Smooth muscle cell (in vitro differentiated cells): Measurements from ENCODE around the gene NAA10. TPM values are rescaled to one million over a fixed set of nuclear protein-coding genes. Genes with fewer than 3 reads are reported as not detected.

Source experiments
- DNase-seq: peaks from one replicate; lab custom pipeline; 2025; ENCODE audit not compliant: unreplicated experiment; lab: John Stamatoyannopoulos, UW
- H2AFZ ChIP-seq: fragments of 200-600 bp; sonication (generic); 2 replicates; pipeline ENCODE4 v1.6.0; 2016; ENCODE audit warnings: antibody characterized with exemption, low read depth, mild to moderate bottlenecking
- H3F3A ChIP-seq: fragments of 200-600 bp; sonication (generic); 2 replicates; pipeline ENCODE4 v1.6.0; 2017; ENCODE audit warnings: antibody characterized with exemption, low read depth
- H3K27ac ChIP-seq: fragments of 200-600 bp; sonication (generic); 2 replicates; pipeline ENCODE4 v1.5.1; 2016; ENCODE audit warnings: low read depth, mild to moderate bottlenecking
- H3K27me3 ChIP-seq: fragments of 200-600 bp; sonication (generic); 2 replicates; pipeline ENCODE4 v1.6.1; 2016; ENCODE audit warnings: low read depth, mild to moderate bottlenecking
- H3K36me3 ChIP-seq: fragments of 200-600 bp; sonication (generic); 2 replicates; pipeline ENCODE4 v1.5.1; 2016; ENCODE audit warnings: low read depth
- H3K4me1 ChIP-seq: fragments of 200-600 bp; sonication (generic); 2 replicates; pipeline ENCODE4 v1.5.1; 2016; ENCODE audit warnings: low read depth
- H3K4me2 ChIP-seq: fragments of 200-600 bp; sonication (generic); 2 replicates; pipeline ENCODE4 v1.6.0; 2016; ENCODE audit warnings: mild to moderate bottlenecking
- H3K4me3 ChIP-seq: fragments of 200-600 bp; sonication (generic); 2 replicates; pipeline ENCODE4 v1.5.1; 2016; ENCODE audit warnings: mild to moderate bottlenecking
- H3K79me2 ChIP-seq: fragments of 200-600 bp; sonication (generic); 2 replicates; pipeline ENCODE4 v1.6.0; 2016; ENCODE audit warnings: low read depth, mild to moderate bottlenecking
- H3K9ac ChIP-seq: fragments of 200-600 bp; sonication (generic); 2 replicates; pipeline ENCODE4 v1.6.0; 2016; ENCODE audit warnings: low read depth
- H3K9me3 ChIP-seq: fragments of 200-600 bp; sonication (generic); replicated peaks from 2 replicates; pipeline ENCODE4 v1.5.1; 2016; ENCODE audit warnings: low read depth
- H4K20me1 ChIP-seq: fragments of 200-600 bp; sonication (generic); 2 replicates; pipeline ENCODE4 v1.6.0; 2016; ENCODE audit warnings: low read depth
- WGBS: methylation state at CpG from one replicate; pipeline ENCODE4 v1.1.7; 2016; ENCODE audit warnings: low lambda C conversion rate; 5-methylcytosine and 5-hydroxymethylcytosine counted together
- polyA plus RNA-seq: library from polyadenylated mRNA; unstranded; fragments of >200 nt; fragmentation: Nextera tagmentation; extraction: Ambion mirVana; gene quantifications from 2 replicates; pipeline ENCODE4 v1.2.1, GENCODE V29; 2016
- total RNA-seq: library from RNA; depleted of rRNA; stranded (reverse); fragments of >200 nt; gene quantifications from 2 replicates; pipeline ENCODE4 v1.2.3, GENCODE V29; 2014
- TF ChIP-seq, protein P1 (sequence below): fragments of 200-600 bp; sonication (generic); IDR thresholded peaks from 2 replicates; pipeline ENCODE4 v1.5.1; 2017; ENCODE audit warnings: borderline replicate concordance, mild to moderate bottlenecking, antibody characterized with exemption; ENCODE audit not compliant: insufficient read depth, poor library complexity, severe bottlenecking

Gene NAA10
- total and polyA plus RNA-seq, 2 experiments from 2014 or later = 81.2 to 124 TPM

DNA sequence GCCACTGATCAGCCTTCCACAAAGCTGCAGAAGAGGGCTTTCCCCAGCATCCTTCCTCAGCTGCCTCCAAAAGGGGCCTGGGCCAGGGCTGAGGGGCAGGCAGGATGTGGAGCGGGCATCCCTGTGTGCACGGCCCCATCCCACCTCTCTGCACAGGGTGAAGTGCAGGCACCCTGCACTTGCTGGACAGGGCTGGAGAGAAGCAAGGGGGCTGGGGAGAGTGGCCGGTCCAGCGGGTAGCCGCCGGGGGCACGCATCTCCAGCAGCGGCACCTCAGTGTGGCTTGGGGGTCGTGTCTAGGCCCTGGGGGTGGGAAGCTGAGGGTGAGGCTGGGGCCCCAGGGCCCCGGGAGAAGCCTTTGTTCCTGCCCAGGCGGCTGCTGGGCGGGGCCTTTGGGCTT is 27.4 kb downstream of the NAA10 start:
- H4K20me1 ChIP-seq = no peaks in the 10 kb centered on the region
- no peaks in the 10 kb centered on the region for H3K79me2 ChIP-seq
- no peaks in the 10 kb centered on the region for H3K4me1 ChIP-seq
- no peaks in the 10 kb centered on the region for H3K9me3 ChIP-seq
- TF ChIP-seq, protein P1, sequence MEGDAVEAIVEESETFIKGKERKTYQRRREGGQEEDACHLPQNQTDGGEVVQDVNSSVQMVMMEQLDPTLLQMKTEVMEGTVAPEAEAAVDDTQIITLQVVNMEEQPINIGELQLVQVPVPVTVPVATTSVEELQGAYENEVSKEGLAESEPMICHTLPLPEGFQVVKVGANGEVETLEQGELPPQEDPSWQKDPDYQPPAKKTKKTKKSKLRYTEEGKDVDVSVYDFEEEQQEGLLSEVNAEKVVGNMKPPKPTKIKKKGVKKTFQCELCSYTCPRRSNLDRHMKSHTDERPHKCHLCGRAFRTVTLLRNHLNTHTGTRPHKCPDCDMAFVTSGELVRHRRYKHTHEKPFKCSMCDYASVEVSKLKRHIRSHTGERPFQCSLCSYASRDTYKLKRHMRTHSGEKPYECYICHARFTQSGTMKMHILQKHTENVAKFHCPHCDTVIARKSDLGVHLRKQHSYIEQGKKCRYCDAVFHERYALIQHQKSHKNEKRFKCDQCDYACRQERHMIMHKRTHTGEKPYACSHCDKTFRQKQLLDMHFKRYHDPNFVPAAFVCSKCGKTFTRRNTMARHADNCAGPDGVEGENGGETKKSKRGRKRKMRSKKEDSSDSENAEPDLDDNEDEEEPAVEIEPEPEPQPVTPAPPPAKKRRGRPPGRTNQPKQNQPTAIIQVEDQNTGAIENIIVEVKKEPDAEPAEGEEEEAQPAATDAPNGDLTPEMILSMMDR = no peak
- no peak overlapping the region for H3K4me2 ChIP-seq
- no peaks in the 10 kb centered on the region for H3F3A ChIP-seq
- H2AFZ ChIP-seq = no peak overlapping the region
- H3K36me3 ChIP-seq = no peaks in the 10 kb centered on the region
- no peak overlapping the region for H3K27ac ChIP-seq
- DNase-seq = no peak
- H3K4me3 ChIP-seq = no peak overlapping the region
- WGBS = 88% methylated on average over 5 of the region's 12 CpGs
- H3K27me3 ChIP-seq = no peaks in the 10 kb centered on the region
- H3K9ac ChIP-seq = no peak overlapping the region

DNA sequence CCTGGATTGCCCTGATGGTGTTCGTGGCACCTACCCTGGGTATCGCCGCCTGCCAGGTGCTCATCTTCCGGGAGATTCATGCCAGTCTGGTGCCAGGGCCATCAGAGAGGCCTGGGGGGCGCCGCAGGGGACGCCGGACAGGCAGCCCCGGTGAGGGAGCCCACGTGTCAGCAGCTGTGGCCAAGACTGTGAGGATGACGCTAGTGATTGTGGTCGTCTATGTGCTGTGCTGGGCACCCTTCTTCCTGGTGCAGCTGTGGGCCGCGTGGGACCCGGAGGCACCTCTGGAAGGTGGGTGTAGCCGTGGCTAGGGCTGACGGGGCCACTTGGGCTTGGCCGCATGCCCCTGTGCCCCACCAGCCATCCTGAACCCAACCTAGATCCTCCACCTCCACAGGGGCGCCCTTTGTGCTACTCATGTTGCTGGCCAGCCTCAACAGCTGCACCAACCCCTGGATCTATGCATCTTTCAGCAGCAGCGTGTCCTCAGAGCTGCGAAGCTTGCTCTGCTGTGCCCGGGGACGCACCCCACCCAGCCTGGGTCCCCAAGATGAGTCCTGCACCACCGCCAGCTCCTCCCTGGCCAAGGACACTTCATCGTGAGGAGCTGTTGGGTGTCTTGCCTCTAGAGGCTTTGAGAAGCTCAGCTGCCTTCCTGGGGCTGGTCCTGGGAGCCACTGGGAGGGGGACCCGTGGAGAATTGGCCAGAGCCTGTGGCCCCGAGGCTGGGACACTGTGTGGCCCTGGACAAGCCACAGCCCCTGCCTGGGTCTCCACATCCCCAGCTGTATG is 28.5 kb downstream of the NAA10 start:
- H3K4me1 ChIP-seq = no peaks in the 10 kb centered on the region
- H3F3A ChIP-seq = no peaks in the 10 kb centered on the region
- H4K20me1 ChIP-seq = no peaks in the 10 kb centered on the region
- no peaks in the 10 kb centered on the region for H3K36me3 ChIP-seq
- no peak overlapping the region for H3K9ac ChIP-seq
- H3K27ac ChIP-seq = no peak overlapping the region
- TF ChIP-seq, protein P1 = no peak
- no peak overlapping the region for H3K4me3 ChIP-seq
- WGBS = 89% methylated on average over 27 of the region's 27 CpGs
- no peaks in the 10 kb centered on the region for H3K27me3 ChIP-seq
- H3K9me3 ChIP-seq = no peaks in the 10 kb centered on the region
- H3K79me2 ChIP-seq = no peaks in the 10 kb centered on the region
- H3K4me2 ChIP-seq = no peak overlapping the region
- H2AFZ ChIP-seq = no peak overlapping the region
- no peak for DNase-seq

DNA sequence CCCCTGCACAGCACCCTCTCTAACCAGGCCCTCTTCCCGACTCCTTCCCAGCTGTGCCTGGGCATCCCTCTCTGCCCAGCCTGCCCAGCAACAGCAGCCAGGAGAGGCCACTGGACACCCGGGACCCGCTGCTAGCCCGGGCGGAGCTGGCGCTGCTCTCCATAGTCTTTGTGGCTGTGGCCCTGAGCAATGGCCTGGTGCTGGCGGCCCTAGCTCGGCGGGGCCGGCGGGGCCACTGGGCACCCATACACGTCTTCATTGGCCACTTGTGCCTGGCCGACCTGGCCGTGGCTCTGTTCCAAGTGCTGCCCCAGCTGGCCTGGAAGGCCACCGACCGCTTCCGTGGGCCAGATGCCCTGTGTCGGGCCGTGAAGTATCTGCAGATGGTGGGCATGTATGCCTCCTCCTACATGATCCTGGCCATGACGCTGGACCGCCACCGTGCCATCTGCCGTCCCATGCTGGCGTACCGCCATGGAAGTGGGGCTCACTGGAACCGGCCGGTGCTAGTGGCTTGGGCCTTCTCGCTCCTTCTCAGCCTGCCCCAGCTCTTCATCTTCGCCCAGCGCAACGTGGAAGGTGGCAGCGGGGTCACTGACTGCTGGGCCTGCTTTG is 29.2 kb downstream of the NAA10 start:
- no peaks in the 10 kb centered on the region for H3K4me1 ChIP-seq
- no peak overlapping the region for H3K27ac ChIP-seq
- H3K4me3 ChIP-seq = no peak overlapping the region
- H3K4me2 ChIP-seq = no peak overlapping the region
- TF ChIP-seq, protein P1 = no peak
- H3K27me3 ChIP-seq = no peaks in the 10 kb centered on the region
- no peak for DNase-seq
- H4K20me1 ChIP-seq = no peaks in the 10 kb centered on the region
- no peaks in the 10 kb centered on the region for H3F3A ChIP-seq
- H3K36me3 ChIP-seq = no peaks in the 10 kb centered on the region
- no peak overlapping the region for H2AFZ ChIP-seq
- H3K79me2 ChIP-seq = no peaks in the 10 kb centered on the region
- H3K9ac ChIP-seq = no peak overlapping the region
- no peaks in the 10 kb centered on the region for H3K9me3 ChIP-seq
- WGBS = 92% methylated on average over 31 of the region's 32 CpGs
